ENCODE measurements around the gene COBLL1. TPM values are rescaled to one million over a fixed set of nuclear protein-coding genes. Genes with fewer than 3 reads are reported as not detected.
"Not testable (repeated sequence)": the region's sequence is repeated elsewhere in the genome, so short reads cannot be mapped to it uniquely, and the experiment has no call there.

The COBLL1 gene
- total RNA-seq, 1 experiment from 2014 or later: 5.9 TPM

GRCh38 chr2:164710837-164711765 is 130.5 kb downstream of the COBLL1 start:
- no peaks in the 10 kb centered on the region; the same call in 1 of the 2 replicates for H3K4me1 ChIP-seq (ENCODE audit: insufficient read depth, low read length)
- no peaks in the 10 kb centered on the region for H4K20me1 ChIP-seq (ENCODE audit: control insufficient read depth, insufficient read depth, insufficient read length)
- no peak overlapping the region for H2BK15ac ChIP-seq (ENCODE audit: low read depth, low read length)
- no peak overlapping the region for H2BK12ac ChIP-seq (ENCODE audit: insufficient read length, low read depth, low read length)
- H3T11ph ChIP-seq (ENCODE audit: low read length): no peak overlapping the region
- H2AK5ac ChIP-seq (ENCODE audit: insufficient read length, low read length): no peak overlapping the region
- H3K14ac ChIP-seq (ENCODE audit: insufficient read depth, low read length): no peak overlapping the region
- Mint-ChIP-seq H3K27me3 (ENCODE audit: low read depth) (no peaks in the 10 kb centered on the region), H3K9me3 (no peaks in the 10 kb centered on the region), H3K36me3 (ENCODE audit: insufficient read depth in 1 of 3, low read depth in 3 of 3) (no peaks in the 10 kb centered on the region), H3K27ac (no peak overlapping the region), H3K4me1 (no peaks in the 10 kb centered on the region), H3K4me3 (no peak overlapping the region)
- H4K91ac ChIP-seq (ENCODE audit: insufficient read length, low read depth, low read length): no peak overlapping the region
- no peak overlapping the region for H3K27ac ChIP-seq (ENCODE audit: insufficient read length, low read depth, low read length)
- no peaks in the 10 kb centered on the region for H3K79me2 ChIP-seq (ENCODE audit: insufficient read depth, low read length)
- H2BK120ac ChIP-seq (ENCODE audit: low read depth, low read length, poor library complexity, severe bottlenecking): no peak overlapping the region
- H3K79me1 ChIP-seq (ENCODE audit: insufficient read depth, low read depth, low read length, poor library complexity, severe bottlenecking): no peaks in the 10 kb centered on the region
- no peak overlapping the region for H3K23ac ChIP-seq (ENCODE audit: insufficient read length, low read depth, low read length)
- no peaks in the 10 kb centered on the region for H3K9me3 ChIP-seq (ENCODE audit: control insufficient read depth, low read depth, low read length)
- no CpG with 5 or more reads among the region's 6 CpGs for WGBS (ENCODE audit: extremely low coverage, insufficient read length, low lambda C conversion rate)
- DNase-seq: no peak
- no peak for TF ChIP-seq CTCF (conservative IDR thresholded peaks at IDR 0.05)
- H2BK20ac ChIP-seq (ENCODE audit: low read depth, low read length, poor library complexity, severe bottlenecking): no peak overlapping the region
- no peak overlapping the region for H3K18ac ChIP-seq (ENCODE audit: insufficient read length, low read depth, low read length)
- H3K23me2 ChIP-seq (ENCODE audit: insufficient read length, low read depth, low read length, poor library complexity, severe bottlenecking): no peaks in the 10 kb centered on the region
- H3K9ac ChIP-seq (ENCODE audit: extremely low read depth, insufficient read length, low read length): no peak overlapping the region
- no peak overlapping the region for H4K5ac ChIP-seq (ENCODE audit: insufficient read length, low read depth, low read length)
- no peak overlapping the region for H2AFZ ChIP-seq (ENCODE audit: low read length)
- no peak overlapping the region for H3K4me2 ChIP-seq (ENCODE audit: insufficient read depth, insufficient read length, low read length)
- H2BK5ac ChIP-seq (ENCODE audit: insufficient read length, low read length): no peak overlapping the region
- no peaks in the 10 kb centered on the region for H3K27me3 ChIP-seq (ENCODE audit: insufficient read depth, low read length)
- no peak overlapping the region for H4K8ac ChIP-seq (replicated peaks; ENCODE audit: insufficient read length, low read depth, low read length)
- H3K56ac ChIP-seq (ENCODE audit: insufficient read length, low read depth, low read length): no peak overlapping the region
- no peak overlapping the region for H3K4ac ChIP-seq (ENCODE audit: low read depth, low read length)

- not testable (repeated sequence) for H3K18ac ChIP-seq (ENCODE audit: insufficient read length, low read depth, low read length); H3T11ph ChIP-seq (ENCODE audit: low read length); H2BK5ac ChIP-seq (ENCODE audit: insufficient read length, low read length); H2BK20ac ChIP-seq (ENCODE audit: low read depth, low read length, poor library complexity, severe bottlenecking); H2BK15ac ChIP-seq (ENCODE audit: low read depth, low read length); H3K4me1 ChIP-seq (ENCODE audit: insufficient read depth, low read length); H3K4me1 Mint-ChIP-seq; H3K36me3 Mint-ChIP-seq (ENCODE audit: insufficient read depth in 1 of 3, low read depth in 3 of 3); H3K9me3 Mint-ChIP-seq; H3K79me1 ChIP-seq (ENCODE audit: insufficient read depth, low read depth, low read length, poor library complexity, severe bottlenecking); H3K4ac ChIP-seq (ENCODE audit: low read depth, low read length); H2AK5ac ChIP-seq (ENCODE audit: insufficient read length, low read length); H3K23ac ChIP-seq (ENCODE audit: insufficient read length, low read depth, low read length); H3K27me3 ChIP-seq (ENCODE audit: insufficient read depth, low read length); H3K56ac ChIP-seq (ENCODE audit: insufficient read length, low read depth, low read length); H2BK12ac ChIP-seq (ENCODE audit: insufficient read length, low read depth, low read length); H2AFZ ChIP-seq (ENCODE audit: low read length); H3K14ac ChIP-seq (ENCODE audit: insufficient read depth, low read length); H3K23me2 ChIP-seq (ENCODE audit: insufficient read length, low read depth, low read length, poor library complexity, severe bottlenecking); H3K27ac ChIP-seq (ENCODE audit: insufficient read length, low read depth, low read length); H3K27me3 Mint-ChIP-seq (ENCODE audit: low read depth); H4K5ac ChIP-seq (ENCODE audit: insufficient read length, low read depth, low read length); H3K9ac ChIP-seq (ENCODE audit: extremely low read depth, insufficient read length, low read length); H4K8ac ChIP-seq (replicated peaks; ENCODE audit: insufficient read length, low read depth, low read length); H4K20me1 ChIP-seq (ENCODE audit: control insufficient read depth, insufficient read depth, insufficient read length); H3K79me2 ChIP-seq (ENCODE audit: insufficient read depth, low read length); H3K27ac Mint-ChIP-seq; H3K4me2 ChIP-seq (ENCODE audit: insufficient read depth, insufficient read length, low read length); H4K91ac ChIP-seq (ENCODE audit: insufficient read length, low read depth, low read length); H2BK120ac ChIP-seq (ENCODE audit: low read depth, low read length, poor library complexity, severe bottlenecking); H3K4me3 Mint-ChIP-seq; H3K9me3 ChIP-seq (ENCODE audit: control insufficient read depth, low read depth, low read length); DNase-seq
- WGBS (ENCODE audit: extremely low coverage, insufficient read length, low lambda C conversion rate): no CpG with 5 or more reads among the region's 10 CpGs
These were observed 131.3 kb downstream of the COBLL1 start for GRCh38 chr2:164710252-164710836.
